ENCODE data around the gene METAP1. TPM values are rescaled to one million over a fixed set of nuclear protein-coding genes. Genes with fewer than 3 reads are reported as not detected.
"Not testable (repeated sequence)": the region's sequence is repeated elsewhere in the genome, so short reads cannot be mapped to it uniquely, and the experiment has no call there.

Gene METAP1
- total RNA-seq, 3 donors from 2014 or later = 53.7 to 70.1 (median 55.0) TPM

- H3K4me3 ChIP-seq = no peak overlapping the region
- H3K36me3 ChIP-seq (ENCODE audit: low read depth) = no peaks in the 10 kb centered on the region
- DNase-seq = no peak
- no peaks in the 10 kb centered on the region for H3K9me3 ChIP-seq
- no peaks in the 10 kb centered on the region for H3K4me1 ChIP-seq (ENCODE audit: low read depth)
- TF ChIP-seq CTCF (IDR thresholded peaks at IDR 0.05) = no peak
- intact Hi-C loops (cut with DNase I, micrococcal nuclease) = no loop called here
- ATAC-seq = no peak
These were observed 27.7 kb upstream of the METAP1 start for GRCh38 chr4:98967786-98968329.

GRCh38 chr4:98969878-98970785 lies 25.4 kb upstream of the METAP1 start:
- Histone ChIP-seq H3K4me1 (ENCODE audit: low read depth) (no peaks in the 10 kb centered on the region), H3K36me3 (ENCODE audit: low read depth) (no peaks in the 10 kb centered on the region), H3K9me3 (no peaks in the 10 kb centered on the region), H3K4me3 (no peak overlapping the region)
- ATAC-seq (no peak), DNase-seq (no peak)
- TF ChIP-seq CTCF (IDR thresholded peaks at IDR 0.05) = no peak
- intact Hi-C loops (cut with DNase I, micrococcal nuclease) = no loop called here

- Histone ChIP-seq H3K4me3 (no peak overlapping the region), H3K4me1 (ENCODE audit: low read depth) (no peaks in the 10 kb centered on the region), H3K9me3 (no peaks in the 10 kb centered on the region), H3K36me3 (ENCODE audit: low read depth) (no peaks in the 10 kb centered on the region)
- peak; percentile 77 for ATAC-seq
- no peak for DNase-seq
- TF ChIP-seq CTCF (IDR thresholded peaks at IDR 0.05) = no peak
- intact Hi-C loops (cut with DNase I, micrococcal nuclease) = no loop called here
These were observed 18.8 kb upstream of the METAP1 start for GRCh38 chr4:98976716-98977115.

GRCh38 chr4:98977557-98977956 lies 18.0 kb upstream of the METAP1 start:
- no peaks in the 10 kb centered on the region for H3K36me3 ChIP-seq (ENCODE audit: low read depth)
- H3K4me1 ChIP-seq (ENCODE audit: low read depth) = no peaks in the 10 kb centered on the region
- no peak overlapping the region for H3K4me3 ChIP-seq
- no peaks in the 10 kb centered on the region for H3K9me3 ChIP-seq
- DNase-seq (no peak), ATAC-seq (no peak)
- intact Hi-C loops (cut with DNase I, micrococcal nuclease) = no loop called here
- TF ChIP-seq CTCF (IDR thresholded peaks at IDR 0.05) = no peak

GRCh38 chr4:98987720-98988119 lies 7.8 kb upstream of the METAP1 start:
- no peaks in the 10 kb centered on the region for H3K4me1 ChIP-seq (ENCODE audit: low read depth)

GRCh38 chr4:98992835-98993234 lies 2.7 kb upstream of the METAP1 start:
- H3K9me3 ChIP-seq; ATAC-seq; DNase-seq; H3K36me3 ChIP-seq (ENCODE audit: low read depth); intact Hi-C loops (cut with DNase I, micrococcal nuclease); H3K4me3 ChIP-seq: not testable (repeated sequence)
- peaks cover 20% of the 10 kb centered on the region for H3K4me1 ChIP-seq (ENCODE audit: low read depth)

More at GRCh38 chr4:98987720-98988119, 7.8 kb upstream of the METAP1 start:
- TF ChIP-seq CTCF (IDR thresholded peaks at IDR 0.05) = no peak
- Histone ChIP-seq H3K4me3 (no peak overlapping the region), H3K36me3 (ENCODE audit: low read depth) (no peaks in the 10 kb centered on the region), H3K9me3 (no peaks in the 10 kb centered on the region)
- intact Hi-C loops (cut with DNase I, micrococcal nuclease) = no loop called here
- DNase-seq (no peak), ATAC-seq (no peak)

All from mucosa of descending colon (tissue), 3 donors.